NCI-H1092 treated with DMSO at 0.1 percent for 48 hours (cell line): ENCODE measurements around the gene NR5A1.

Experiments
- DNase-seq: peaks from one replicate; lab custom pipeline; 2025; lab: John Stamatoyannopoulos, UW

Gene NR5A1

GRCh38 chr9:124498499-124499146 is 8.6 kb downstream of the NR5A1 start:
- no peak for DNase-seq

DNA sequence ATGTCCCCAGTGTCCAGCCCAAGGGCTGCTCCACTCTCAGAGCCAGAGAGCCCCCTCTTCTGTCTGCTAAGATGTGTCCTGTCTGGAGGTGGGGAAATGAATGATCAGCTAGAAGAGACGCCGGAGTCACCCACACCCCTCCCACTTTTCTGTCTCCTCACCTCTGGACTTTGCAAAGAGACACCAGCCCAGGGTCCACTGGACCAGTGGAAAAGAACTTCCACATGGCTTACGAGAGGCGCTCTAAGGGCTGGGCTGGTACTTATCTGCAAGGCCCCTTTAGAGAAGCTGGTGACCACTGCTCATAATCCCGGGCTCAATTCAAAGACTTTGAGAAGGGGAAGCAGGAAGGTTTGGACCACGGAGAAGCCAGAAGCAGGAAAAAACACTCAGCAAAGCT is 9.2 kb downstream of the NR5A1 start:
- no peak for DNase-seq

GRCh38 chr9:124497441-124497840 is 9.8 kb downstream of the NR5A1 start:
- no peak for DNase-seq

DNA sequence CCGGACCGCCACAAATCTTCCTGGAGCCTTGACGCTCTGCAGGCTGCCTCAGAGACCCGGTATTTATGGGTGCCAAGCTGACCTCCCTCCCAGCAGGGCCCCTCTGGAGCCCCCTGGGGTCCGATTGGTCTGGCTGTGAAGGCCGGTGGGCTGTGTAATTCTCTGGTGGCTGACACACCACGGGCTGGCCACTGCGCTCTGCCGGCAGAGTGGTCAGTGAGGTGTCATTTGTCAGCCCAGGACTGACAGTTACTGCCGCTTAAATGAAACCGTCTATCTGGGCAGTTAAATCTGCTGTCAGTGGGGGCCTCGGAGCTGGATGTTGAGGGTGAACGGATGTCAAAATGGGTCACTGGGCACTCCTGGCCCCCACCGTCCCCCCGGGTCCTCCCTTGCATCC is 10.7 kb downstream of the NR5A1 start:
- DNase-seq, result no peak

DNA sequence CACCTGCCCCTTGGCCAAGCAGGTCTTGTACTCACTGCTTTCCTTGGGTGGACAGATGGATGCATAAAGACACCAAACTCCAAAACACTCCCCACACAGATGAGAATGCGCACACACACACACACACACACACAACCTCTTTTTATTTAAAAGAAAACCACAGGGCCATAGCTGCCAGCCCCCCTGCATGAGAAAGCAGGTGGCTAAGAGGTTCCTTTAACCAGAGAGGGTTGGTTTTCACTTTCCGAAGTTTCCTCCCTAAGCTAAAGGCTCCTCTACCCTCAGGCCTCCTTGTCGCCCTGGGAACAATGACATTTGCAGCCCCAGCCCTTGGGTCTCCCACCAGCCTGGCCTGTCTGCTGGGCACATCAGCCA is 11.1 kb downstream of the NR5A1 start:
- no peak for DNase-seq

DNA sequence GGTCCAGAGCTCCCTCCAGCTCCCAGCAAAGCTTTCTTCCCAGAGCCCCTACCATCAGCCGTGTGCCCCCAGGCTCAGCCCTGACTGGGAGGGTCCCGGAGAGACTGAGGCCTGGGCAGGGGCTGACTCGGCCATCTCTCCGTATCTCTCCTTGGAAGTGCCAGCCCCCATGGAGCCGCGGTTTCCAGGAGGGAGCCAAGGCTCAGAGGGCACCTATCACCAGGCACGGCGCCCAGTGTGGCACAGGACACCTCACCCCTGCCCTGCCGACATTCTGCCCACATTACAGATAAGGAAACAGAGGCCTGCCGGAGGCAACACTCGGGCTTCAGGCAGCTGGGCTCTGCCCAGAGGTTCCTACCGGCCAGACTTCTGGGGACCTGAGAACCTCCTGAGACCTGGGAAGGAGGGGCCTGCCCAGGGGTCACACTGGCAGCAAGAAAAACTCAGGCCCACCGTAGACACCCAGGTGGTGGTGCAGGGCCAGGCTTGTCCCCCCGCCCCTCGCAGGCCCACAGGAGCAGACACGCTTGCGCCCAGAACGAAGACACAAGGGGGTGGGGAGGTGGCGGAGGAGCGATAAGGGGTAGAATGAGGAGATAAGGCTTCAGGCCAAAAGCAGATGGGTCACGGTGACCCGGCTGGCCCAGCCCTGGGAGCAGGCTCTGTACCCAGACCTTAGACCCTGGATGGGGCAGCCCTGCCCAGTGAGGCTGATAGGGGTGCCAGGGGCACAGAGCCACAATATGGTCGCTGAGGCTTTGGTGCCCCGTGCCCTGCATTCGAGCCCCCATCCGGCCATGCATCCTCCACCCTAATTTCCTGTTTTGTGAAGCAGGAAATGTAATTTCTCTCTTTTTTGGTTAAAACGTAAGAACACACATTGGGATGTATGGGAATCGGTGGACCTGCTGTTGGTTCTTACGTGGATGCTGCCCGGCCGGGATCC is 11.8 kb downstream of the NR5A1 start:
- no peak for DNase-seq

DNA sequence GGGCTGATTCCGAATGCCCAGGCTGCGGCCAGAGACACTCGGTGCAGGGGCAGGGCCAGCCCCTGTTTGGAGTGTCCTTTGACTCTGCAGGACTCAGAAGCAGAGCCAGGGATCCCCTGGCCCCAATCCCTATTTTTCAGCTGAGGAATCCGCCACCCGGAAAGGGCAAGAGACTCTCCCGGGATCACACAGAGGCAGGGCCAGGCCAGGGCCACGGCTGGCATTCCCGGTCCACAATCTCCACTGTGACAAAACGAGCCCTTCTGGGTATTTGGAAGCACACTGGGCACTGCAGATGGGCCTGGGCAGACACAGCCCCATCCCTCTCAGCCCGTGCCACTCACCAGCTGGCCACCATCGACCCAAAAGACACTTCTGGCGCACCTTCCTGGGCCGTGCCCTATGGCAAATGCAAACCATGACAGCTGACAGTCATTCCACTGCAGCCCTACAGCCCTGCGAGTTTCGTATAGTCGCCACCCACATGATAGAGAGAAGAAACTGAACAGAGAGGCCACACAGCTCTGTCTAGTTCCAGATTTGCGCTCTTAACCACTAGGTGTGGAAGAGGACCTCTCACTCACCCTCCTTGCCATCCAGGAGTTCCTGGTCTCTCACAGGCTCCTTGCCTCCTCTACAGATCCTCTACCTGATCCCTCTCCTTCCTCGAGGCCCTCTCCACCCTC is 13.3 kb downstream of the NR5A1 start:
- no peak for DNase-seq

DNA sequence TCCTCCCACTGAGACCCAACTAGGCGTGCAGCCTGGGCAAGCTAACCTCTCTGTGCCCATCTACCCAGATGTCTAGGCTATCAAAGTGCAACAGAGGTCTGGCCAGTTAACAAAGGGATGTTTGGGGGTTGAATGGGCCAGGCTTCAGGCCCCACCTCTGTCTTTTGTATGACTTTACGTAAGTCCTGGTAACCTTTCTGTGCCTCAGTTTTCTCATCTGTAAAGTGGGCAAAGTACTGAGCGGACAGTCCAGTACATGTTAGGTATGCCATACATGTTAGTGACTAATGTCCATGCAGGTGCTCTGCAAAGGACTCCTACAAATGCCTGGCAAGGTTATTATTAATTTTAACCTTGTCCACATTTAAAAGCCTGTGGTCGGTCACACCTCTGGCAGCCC is 14.0 kb downstream of the NR5A1 start:
- DNase-seq, result no peak

GRCh38 chr9:124492818-124493217 is 14.4 kb downstream of the NR5A1 start:
- DNase-seq, result no peak

DNA sequence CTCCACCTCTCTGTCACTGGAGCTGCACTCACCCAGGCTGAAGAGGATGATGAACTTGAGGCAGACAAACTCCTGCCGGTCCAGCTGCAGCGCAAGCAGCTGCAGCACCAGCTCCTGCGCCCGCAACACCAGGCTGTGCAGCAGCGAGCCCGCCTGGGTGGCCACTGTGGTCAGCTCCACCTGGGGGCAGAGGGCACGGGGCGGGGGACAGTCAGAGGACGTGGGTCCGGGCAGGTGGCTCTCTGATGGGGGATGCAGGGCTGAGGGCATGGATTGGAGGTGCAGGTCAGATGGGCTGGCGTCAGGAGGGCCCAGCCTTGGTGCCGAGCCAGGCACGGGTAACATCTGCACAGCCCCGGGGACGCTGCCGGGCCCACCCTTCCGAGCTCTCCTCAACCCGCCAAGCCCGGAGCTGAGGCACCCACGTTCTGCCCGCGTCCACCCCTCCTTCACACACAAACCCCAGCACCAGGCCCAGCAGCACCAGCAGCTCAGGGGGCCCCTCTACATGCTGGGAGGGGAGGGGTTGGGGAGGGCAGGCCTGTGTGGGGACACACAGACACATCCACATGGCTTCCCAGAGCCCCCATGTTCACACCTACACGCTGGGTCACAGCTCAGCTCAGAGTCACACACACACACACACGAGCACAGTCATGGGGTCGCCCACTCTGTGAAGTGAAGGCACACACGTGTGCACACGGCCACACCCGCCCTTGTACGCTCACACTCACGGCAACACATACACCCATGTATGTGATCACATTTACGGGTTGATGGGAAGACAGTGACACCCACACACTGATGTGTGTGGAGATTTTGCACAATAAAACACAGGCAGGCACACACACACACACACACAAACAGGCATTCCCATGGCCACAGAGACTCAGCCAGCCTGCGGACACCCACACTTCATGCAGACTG is 15.9 kb downstream of the NR5A1 start:
- no peak for DNase-seq

DNA sequence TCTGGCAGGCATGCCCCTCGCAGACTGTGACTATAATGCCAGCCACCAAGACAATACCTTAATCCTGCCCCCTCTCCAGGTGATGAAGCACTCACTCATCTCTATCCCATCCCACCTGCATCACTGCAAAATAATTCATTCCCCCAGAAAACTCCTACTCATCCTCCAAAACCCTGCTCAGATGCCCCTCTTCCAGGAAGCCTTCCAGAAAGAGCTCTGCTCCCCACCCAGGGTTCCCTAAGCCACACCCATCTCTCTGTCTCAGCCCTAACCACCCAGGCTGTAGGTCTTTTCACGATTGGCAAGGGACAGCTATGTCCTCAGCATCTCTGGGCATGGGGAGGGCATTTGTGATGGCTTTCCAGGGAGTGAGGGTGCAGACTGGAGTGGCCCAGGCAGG is 17.2 kb downstream of the NR5A1 start:
- no peak for DNase-seq

GRCh38 chr9:124489222-124489621 is 18.0 kb downstream of the NR5A1 start:
- DNase-seq, result no peak

GRCh38 chr9:124488641-124489210 is 18.5 kb downstream of the NR5A1 start:
- no peak for DNase-seq

- peak; percentile 60 for DNase-seq
Measured at GRCh38 chr9:124487260-124488182, 19.7 kb downstream of the NR5A1 start.

DNA sequence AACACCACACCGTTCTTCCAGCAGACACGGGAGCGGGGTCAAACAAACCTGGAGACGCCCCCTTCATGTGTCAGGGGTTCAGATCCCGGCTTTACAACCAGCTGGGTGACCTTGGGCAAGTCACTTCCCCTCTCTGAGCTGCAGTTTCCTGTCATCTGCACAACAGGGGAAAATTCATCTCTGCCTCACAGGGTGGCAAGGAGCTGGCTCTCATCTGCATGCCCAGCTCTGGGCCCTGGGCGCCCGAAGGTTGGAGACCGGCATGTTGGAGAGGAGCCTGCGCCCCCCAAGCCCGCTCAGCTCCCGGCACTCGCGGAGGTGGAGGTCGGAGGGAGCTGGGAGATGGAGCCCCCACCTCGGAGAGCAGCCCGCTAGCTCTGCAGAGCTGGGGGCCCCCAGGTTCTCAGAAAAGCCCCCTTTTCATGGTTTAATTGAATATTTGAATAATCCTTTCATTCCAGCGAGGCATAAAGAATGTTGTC is 20.4 kb downstream of the NR5A1 start:
- no peak for DNase-seq

GRCh38 chr9:124485936-124486335 is 21.3 kb downstream of the NR5A1 start:
- no peak for DNase-seq

- DNase-seq, result no peak
Measured at GRCh38 chr9:124485201-124485600, 22.0 kb downstream of the NR5A1 start.

DNA sequence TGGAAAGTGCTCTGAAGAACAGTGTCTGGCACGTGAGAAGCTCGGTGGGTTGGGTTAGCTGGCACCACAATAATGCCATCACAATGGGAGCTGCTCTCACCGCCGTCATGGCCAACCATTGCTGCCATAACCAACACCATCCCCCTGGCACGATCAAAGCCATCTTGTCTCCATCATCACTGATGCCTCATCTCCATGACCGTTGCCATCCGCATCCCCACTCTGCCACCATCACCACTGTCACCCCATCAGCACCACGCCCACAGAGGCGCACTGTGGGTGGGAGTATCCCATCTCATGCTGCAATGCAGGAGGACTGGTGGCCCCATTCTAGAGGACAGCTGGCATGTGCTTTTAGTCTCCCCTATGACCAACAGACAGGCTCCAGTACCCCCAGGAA is 23.7 kb downstream of the NR5A1 start:
- DNase-seq, result no peak

GRCh38 chr9:124482431-124483031 is 24.7 kb downstream of the NR5A1 start:
- DNase-seq, result no peak

- DNase-seq, result no peak
Measured at GRCh38 chr9:124481115-124481514, 26.1 kb downstream of the NR5A1 start.
